ENCODE data around the gene DCUN1D3. TPM values are rescaled to one million over a fixed set of nuclear protein-coding genes. Genes with fewer than 3 reads are reported as not detected.

DCUN1D3 gene
- total RNA-seq, 1 experiment from 2014 or later, result 16.4 TPM

DNA sequence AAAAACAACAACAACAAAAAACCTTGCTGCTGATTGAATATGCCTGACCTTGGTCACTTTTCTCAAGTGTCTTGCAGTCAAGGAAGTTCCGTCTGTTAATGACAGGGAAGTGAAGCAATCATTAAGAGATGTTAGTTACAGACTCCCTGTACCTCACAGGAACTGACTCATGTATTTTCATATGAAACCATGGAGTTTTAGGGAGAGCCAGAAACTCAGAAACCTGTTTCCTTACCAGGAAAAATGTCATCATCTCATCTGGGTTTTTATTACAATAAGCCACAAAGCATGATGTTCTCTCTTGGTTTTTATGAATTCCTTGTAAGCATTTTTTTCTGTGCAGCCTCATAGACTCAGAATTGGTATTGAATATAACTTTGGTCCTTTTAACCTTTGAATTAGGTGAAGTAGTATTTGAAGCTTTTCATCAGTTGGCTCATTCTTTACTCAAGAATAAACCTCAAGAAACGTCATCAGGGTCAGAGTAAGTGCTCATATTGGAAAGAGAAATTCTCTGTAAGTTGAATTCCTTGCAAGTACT lies 10.7 kb upstream of the DCUN1D3 start:
- peak overlapping the region; percentile 19; the same call in 1 of the 2 replicates for H3K9ac ChIP-seq (ENCODE audit: low read length)
- ChIA-PET RAD21 (ENCODE audit: low non-redundant PET in 1 of 2, low total read pairs in 2 of 2, uncharacterized antibody in 2 of 2, unreplicated experiment in 2 of 2) (no interaction called here), CTCF (interaction anchor here (1.2 kb wide), 1 partner anchor 60 kb away, joined by 3 read pairs; no protein-coding TSS in a partner anchor), POLR2A (interaction anchor here (0.6 to 2.5 kb wide), 2 partner anchors 11 to 36 kb away, joined by 4 to 11 read pairs; partner anchors contain the start of genes DCUN1D3 and LYRM1)
- H3K4me1 ChIP-seq (ENCODE audit: control insufficient read depth in 1 of 2, insufficient read depth in 2 of 2, low read length in 2 of 2), result peaks cover 48 to 80% of the 10 kb centered on the region in 2 experiments
- H2AFZ ChIP-seq (ENCODE audit: low read depth, low read length, poor library complexity, severe bottlenecking), result no peak overlapping the region
- H3K36me3 ChIP-seq (ENCODE audit: control insufficient read depth in 1 of 2, insufficient read depth in 2 of 2, low read length in 2 of 2), result no peaks in the 10 kb centered on the region
- H3K79me2 ChIP-seq (ENCODE audit: insufficient read depth, low read length), result no peaks in the 10 kb centered on the region; the same call in 1 of the 2 replicates
- H3K9me2 ChIP-seq (ENCODE audit: insufficient read depth), result no peaks in the 10 kb centered on the region
- H3K4me3 ChIP-seq (replicated peaks in 1 of 2; ENCODE audit: low read depth in 1 of 2, low read length in 2 of 2), result no peak overlapping the region
- no peaks in the 10 kb centered on the region for H4K20me1 ChIP-seq (ENCODE audit: insufficient read depth)
- H3K27me3 ChIP-seq (ENCODE audit: insufficient read depth, low read length), result no peaks in the 10 kb centered on the region
- no peaks in the 10 kb centered on the region for H3K9me3 ChIP-seq (ENCODE audit: control insufficient read depth in 1 of 2, insufficient read depth in 1 of 2, low read depth in 1 of 2, low read length in 2 of 2)
- H3K4me2 ChIP-seq (ENCODE audit: low read length), result peak overlapping the region; percentile 47
- no TSS peak for BruUV-seq (replicated peaks)
- ATAC-seq, result no peak; the same call in 1 of the 2 replicates
- DNase-seq (ENCODE audit: low read depth, low spot score), result peak; percentile 75
- H3K27ac ChIP-seq (ENCODE audit: low read depth, low read length), result peak overlapping the region; percentile 33; the same call in 1 of the 2 replicates
- intact Hi-C loops (cut with micrococcal nuclease), result no loop called here
- TF ChIP-seq TCF7L2 (IDR thresholded peaks at IDR 0.05; ENCODE audit: borderline replicate concordance, extremely low read depth, insufficient read depth, insufficient read length), result no peak
- no peak for TF ChIP-seq POLR2A (IDR thresholded peaks at IDR 0.05; ENCODE audit: borderline replicate concordance, extremely low read depth, insufficient read depth, insufficient read length)
- peak; percentile 53; the same call in 1 of the 2 replicates for TF ChIP-seq SRF (IDR thresholded peaks at IDR 0.05; ENCODE audit: low read depth)
- peak; percentile 6 for TF ChIP-seq YY1 (IDR thresholded peaks at IDR 0.05; ENCODE audit: extremely low read depth, insufficient replicate concordance, low read depth, low read length)
- TF ChIP-seq POLR2AphosphoS5 (IDR thresholded peaks at IDR 0.05; ENCODE audit: low read depth, low read length), result peak; percentile 56; the same call in 1 of the 2 replicates
- peak; percentile 92 for TF ChIP-seq SP1 (IDR thresholded peaks at IDR 0.05; ENCODE audit: low read depth)
- TF ChIP-seq JUND (IDR thresholded peaks at IDR 0.05), result peak; percentile 84
- TF ChIP-seq RAD21 (IDR thresholded peaks at IDR 0.05; ENCODE audit: low read depth), result peak; percentile 10; the same call in 1 of the 2 replicates
- TF ChIP-seq, protein P1, sequence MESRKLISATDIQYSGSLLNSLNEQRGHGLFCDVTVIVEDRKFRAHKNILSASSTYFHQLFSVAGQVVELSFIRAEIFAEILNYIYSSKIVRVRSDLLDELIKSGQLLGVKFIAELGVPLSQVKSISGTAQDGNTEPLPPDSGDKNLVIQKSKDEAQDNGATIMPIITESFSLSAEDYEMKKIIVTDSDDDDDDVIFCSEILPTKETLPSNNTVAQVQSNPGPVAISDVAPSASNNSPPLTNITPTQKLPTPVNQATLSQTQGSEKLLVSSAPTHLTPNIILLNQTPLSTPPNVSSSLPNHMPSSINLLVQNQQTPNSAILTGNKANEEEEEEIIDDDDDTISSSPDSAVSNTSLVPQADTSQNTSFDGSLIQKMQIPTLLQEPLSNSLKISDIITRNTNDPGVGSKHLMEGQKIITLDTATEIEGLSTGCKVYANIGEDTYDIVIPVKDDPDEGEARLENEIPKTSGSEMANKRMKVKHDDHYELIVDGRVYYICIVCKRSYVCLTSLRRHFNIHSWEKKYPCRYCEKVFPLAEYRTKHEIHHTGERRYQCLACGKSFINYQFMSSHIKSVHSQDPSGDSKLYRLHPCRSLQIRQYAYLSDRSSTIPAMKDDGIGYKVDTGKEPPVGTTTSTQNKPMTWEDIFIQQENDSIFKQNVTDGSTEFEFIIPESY (IDR thresholded peaks at IDR 0.05; ENCODE audit: extremely low read depth, insufficient replicate concordance, low read length), result no peak
- no peak for TF ChIP-seq EGR1 (IDR thresholded peaks at IDR 0.05; ENCODE audit: low read depth)
- TF ChIP-seq ZNF274 (IDR thresholded peaks at IDR 0.05; ENCODE audit: low read depth, low read length), result no peak
- TF ChIP-seq, protein P2, sequence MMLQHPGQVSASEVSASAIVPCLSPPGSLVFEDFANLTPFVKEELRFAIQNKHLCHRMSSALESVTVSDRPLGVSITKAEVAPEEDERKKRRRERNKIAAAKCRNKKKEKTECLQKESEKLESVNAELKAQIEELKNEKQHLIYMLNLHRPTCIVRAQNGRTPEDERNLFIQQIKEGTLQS (IDR thresholded peaks at IDR 0.05), result no peak
- 0 out of 2 replicates have a peak, but pooled peaks have one; percentile 36 for TF ChIP-seq SIN3A (IDR thresholded peaks at IDR 0.05; ENCODE audit: low read depth)
- TF ChIP-seq CEBPB (IDR thresholded peaks at IDR 0.05; ENCODE audit: low read depth), result peak; percentile 98
- TF ChIP-seq CBX3 (IDR thresholded peaks at IDR 0.05; ENCODE audit: low read depth), result peak; percentile 67; the same call in 1 of the 2 replicates
- TF ChIP-seq, protein P3, sequence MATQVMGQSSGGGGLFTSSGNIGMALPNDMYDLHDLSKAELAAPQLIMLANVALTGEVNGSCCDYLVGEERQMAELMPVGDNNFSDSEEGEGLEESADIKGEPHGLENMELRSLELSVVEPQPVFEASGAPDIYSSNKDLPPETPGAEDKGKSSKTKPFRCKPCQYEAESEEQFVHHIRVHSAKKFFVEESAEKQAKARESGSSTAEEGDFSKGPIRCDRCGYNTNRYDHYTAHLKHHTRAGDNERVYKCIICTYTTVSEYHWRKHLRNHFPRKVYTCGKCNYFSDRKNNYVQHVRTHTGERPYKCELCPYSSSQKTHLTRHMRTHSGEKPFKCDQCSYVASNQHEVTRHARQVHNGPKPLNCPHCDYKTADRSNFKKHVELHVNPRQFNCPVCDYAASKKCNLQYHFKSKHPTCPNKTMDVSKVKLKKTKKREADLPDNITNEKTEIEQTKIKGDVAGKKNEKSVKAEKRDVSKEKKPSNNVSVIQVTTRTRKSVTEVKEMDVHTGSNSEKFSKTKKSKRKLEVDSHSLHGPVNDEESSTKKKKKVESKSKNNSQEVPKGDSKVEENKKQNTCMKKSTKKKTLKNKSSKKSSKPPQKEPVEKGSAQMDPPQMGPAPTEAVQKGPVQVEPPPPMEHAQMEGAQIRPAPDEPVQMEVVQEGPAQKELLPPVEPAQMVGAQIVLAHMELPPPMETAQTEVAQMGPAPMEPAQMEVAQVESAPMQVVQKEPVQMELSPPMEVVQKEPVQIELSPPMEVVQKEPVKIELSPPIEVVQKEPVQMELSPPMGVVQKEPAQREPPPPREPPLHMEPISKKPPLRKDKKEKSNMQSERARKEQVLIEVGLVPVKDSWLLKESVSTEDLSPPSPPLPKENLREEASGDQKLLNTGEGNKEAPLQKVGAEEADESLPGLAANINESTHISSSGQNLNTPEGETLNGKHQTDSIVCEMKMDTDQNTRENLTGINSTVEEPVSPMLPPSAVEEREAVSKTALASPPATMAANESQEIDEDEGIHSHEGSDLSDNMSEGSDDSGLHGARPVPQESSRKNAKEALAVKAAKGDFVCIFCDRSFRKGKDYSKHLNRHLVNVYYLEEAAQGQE (IDR thresholded peaks at IDR 0.05; ENCODE audit: low read depth), result no peak
- TF ChIP-seq FOSL1 (IDR thresholded peaks at IDR 0.05; ENCODE audit: low read depth), result peak; percentile 79
- TF ChIP-seq ZFX (IDR thresholded peaks at IDR 0.05), result no peak
- TF ChIP-seq, protein P4, sequence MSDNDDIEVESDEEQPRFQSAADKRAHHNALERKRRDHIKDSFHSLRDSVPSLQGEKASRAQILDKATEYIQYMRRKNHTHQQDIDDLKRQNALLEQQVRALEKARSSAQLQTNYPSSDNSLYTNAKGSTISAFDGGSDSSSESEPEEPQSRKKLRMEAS (IDR thresholded peaks at IDR 0.05), result peak; percentile 31; the same call in 1 of the 2 replicates
- TF ChIP-seq, protein P5, sequence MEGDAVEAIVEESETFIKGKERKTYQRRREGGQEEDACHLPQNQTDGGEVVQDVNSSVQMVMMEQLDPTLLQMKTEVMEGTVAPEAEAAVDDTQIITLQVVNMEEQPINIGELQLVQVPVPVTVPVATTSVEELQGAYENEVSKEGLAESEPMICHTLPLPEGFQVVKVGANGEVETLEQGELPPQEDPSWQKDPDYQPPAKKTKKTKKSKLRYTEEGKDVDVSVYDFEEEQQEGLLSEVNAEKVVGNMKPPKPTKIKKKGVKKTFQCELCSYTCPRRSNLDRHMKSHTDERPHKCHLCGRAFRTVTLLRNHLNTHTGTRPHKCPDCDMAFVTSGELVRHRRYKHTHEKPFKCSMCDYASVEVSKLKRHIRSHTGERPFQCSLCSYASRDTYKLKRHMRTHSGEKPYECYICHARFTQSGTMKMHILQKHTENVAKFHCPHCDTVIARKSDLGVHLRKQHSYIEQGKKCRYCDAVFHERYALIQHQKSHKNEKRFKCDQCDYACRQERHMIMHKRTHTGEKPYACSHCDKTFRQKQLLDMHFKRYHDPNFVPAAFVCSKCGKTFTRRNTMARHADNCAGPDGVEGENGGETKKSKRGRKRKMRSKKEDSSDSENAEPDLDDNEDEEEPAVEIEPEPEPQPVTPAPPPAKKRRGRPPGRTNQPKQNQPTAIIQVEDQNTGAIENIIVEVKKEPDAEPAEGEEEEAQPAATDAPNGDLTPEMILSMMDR (IDR thresholded peaks at IDR 0.05 in 2 of 3, conservative IDR thresholded peaks at IDR 0.05 in 1 of 3; ENCODE audit: borderline replicate concordance in 1 of 3, insufficient read depth in 1 of 3, low read depth in 2 of 3, low read length in 2 of 3), result no peak
